Choroid plexus epithelial cell (primary cell): ENCODE data around the gene GABARAP.
"Not testable (repeated sequence)": the region's sequence is repeated elsewhere in the genome, so short reads cannot be mapped to it uniquely, and the experiment has no call there.

Experiments
- DNase-seq: peaks from one replicate; pipeline ENCODE4 v3.0.0-alpha.2; 2010; ENCODE audit warnings: low read depth
- H3K4me3 ChIP-seq: 2 replicates; pipeline ENCODE4 v1.5.1; 2011; ENCODE audit warnings: low read depth, mild to moderate bottlenecking, control low read depth, low read length, moderate library complexity
- TF ChIP-seq, protein P1 (sequence below): conservative IDR thresholded peaks from 2 replicates; pipeline ENCODE4 v1.5.1; 2011; ENCODE audit warnings: low read depth, mild to moderate bottlenecking, control low read depth, inconsistent platforms, low read length, moderate library complexity

The GABARAP gene

GRCh38 chr17:7246779-7247178 is 4.5 kb upstream of the GABARAP start:
- H3K4me3 ChIP-seq = no peak overlapping the region
- TF ChIP-seq, protein P1, sequence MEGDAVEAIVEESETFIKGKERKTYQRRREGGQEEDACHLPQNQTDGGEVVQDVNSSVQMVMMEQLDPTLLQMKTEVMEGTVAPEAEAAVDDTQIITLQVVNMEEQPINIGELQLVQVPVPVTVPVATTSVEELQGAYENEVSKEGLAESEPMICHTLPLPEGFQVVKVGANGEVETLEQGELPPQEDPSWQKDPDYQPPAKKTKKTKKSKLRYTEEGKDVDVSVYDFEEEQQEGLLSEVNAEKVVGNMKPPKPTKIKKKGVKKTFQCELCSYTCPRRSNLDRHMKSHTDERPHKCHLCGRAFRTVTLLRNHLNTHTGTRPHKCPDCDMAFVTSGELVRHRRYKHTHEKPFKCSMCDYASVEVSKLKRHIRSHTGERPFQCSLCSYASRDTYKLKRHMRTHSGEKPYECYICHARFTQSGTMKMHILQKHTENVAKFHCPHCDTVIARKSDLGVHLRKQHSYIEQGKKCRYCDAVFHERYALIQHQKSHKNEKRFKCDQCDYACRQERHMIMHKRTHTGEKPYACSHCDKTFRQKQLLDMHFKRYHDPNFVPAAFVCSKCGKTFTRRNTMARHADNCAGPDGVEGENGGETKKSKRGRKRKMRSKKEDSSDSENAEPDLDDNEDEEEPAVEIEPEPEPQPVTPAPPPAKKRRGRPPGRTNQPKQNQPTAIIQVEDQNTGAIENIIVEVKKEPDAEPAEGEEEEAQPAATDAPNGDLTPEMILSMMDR = no peak
- no peak for DNase-seq

- H3K4me3 ChIP-seq, DNase-seq: not testable (repeated sequence)
Observed at GRCh38 chr17:7243838-7244237, 1.6 kb upstream of the GABARAP start.

- DNase-seq = no peak
- TF ChIP-seq, protein P1 = no peak
- H3K4me3 ChIP-seq = peak overlapping the region; percentile 93
Observed at GRCh38 chr17:7243453-7243729, 1.1 kb upstream of the GABARAP start.

DNA sequence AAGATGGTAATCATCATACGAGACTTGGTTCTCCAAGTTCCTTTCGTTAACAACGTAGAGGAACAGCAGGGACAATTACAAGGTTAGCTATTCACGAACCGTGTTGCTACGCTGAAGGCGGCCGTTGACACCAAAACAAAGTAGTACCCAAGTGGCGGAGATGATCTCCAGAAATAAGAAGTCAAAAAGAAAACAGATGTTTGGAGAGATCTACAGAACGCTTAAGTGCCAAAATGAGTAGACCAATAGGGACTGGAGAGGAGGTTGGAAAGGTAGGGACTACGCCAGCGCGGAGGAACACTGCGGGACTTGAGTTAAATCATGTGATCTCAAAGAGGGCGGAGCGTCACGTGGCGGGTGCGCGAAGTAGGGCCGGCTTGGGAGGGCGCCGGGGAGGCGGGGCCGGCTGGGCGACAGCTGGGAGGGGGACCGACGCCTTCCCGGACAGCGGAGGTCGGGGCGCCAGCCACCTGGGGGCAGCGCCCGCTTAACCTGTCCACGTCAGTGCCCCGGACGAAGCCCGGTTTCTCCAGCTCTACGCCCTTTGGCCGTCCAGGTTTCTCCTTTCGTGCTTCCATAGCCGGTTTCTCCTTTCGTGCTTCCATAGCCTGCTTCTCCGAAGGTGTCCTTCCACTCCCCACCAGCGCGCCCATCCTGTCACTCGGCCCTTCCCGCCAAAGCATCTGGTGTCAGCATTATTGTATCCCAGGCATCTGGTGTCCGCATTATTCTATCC is 636 bp upstream of the GABARAP start:
- DNase-seq = peak; percentile 98
- peak overlapping the region; percentile 93 for H3K4me3 ChIP-seq
- TF ChIP-seq, protein P1 = no peak

DNA sequence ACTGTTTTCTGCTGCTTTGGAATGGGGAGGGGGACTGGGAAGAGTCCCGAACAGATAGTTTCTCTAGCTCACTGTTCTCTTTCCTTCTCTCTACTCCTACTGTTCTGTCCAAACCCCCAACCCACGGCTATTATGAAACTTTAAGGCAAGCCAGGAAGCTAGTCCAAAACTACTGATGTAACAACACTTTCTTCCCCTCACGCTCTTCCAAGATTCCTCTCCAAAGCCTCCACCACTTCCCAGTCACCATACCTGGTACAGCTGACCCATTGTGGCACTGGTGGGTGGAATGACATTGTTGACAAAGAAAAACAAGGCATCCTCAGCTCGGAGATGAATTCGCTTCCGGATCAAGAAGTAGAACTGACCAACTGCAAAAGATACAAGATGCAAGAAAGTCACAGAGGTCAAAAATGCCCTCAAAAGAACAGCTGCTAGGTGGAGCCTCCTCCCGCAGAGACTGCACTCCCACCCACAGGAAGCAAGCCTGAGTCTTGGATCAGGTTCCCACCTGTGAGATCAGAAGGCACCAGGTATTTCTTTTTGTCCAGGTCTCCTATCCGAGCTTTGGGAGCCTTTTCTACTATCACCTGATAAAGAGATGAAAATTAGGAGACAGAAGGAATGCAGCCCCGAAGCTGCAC is 1.0 kb downstream of the GABARAP start:
- no peak for DNase-seq
- TF ChIP-seq, protein P1 = no peak
- H3K4me3 ChIP-seq = peak overlapping the region; percentile 93

DNA sequence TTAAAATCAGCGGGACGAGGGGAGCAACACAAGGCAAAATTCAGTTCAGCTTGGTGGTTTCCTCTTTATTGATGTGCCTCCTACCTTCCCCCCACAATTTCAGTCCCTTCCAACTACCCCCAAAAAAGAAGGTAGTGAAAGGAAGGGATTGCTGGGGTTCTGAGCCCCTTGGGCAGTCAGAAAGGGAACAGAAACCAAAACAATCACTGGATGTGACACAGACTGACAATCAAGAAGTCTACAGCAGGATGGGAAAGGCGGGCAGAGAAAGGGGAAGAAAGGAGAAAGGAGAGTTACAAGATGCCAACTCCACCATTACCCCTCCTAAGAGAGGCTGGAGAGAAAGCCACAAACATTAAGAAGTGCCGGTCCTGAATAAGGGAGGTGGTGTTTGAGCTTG is 1.9 kb downstream of the GABARAP start:
- H3K4me3 ChIP-seq = peak overlapping the region; percentile 93
- TF ChIP-seq, protein P1 = no peak
- DNase-seq = no peak

GRCh38 chr17:7239091-7240027 is 2.9 kb downstream of the GABARAP start, which contains the start of gene PHF23:
TSS of gene PHF23 (minus strand) at chr17:7239457. CDS start at chr17:7239279, 178 bp downstream.
- peak; percentile 100 for DNase-seq
- TF ChIP-seq, protein P1 = no peak
- H3K4me3 ChIP-seq = peak within 1 kb of the TSS; percentile 93
